HG02678 (cell line): ENCODE results near the gene ACTA2.
"Not testable (repeated sequence)": the region's sequence is repeated elsewhere in the genome, so short reads cannot be mapped to it uniquely, and the experiment has no call there.

ENCODE experiments used
- ATAC-seq: cut with Tn5 transposase; IDR thresholded peaks from one replicate; pipeline ENCODE4 v1.9.1; 2021; ENCODE audit warnings: mild to moderate bottlenecking, moderate library complexity; ENCODE audit not compliant: unreplicated experiment

Gene ACTA2

DNA sequence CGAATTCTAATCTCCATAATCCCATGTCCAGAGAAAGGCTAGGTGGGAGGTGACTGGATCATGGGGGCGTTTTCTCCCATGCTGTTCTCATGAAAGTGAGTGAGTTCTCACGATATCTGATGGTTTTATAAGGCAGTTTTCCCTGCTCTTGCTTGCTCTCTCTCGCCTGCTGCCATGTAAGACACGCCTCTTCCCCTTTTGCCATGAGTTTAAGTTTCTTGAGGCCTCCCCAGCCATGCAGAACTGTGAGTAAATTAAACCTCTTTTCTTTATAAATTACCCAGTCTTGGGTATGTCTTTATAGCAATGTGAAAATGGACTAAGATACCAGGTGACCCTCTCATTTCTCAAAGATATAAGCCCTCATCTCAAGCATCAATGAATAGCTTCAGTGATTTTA lies 1.1 kb upstream of the ACTA2 start:
- ATAC-seq = no peak

- ATAC-seq = no peak
These were observed 2.4 kb downstream of the ACTA2 start for GRCh38 chr10:88949912-88950837.

DNA sequence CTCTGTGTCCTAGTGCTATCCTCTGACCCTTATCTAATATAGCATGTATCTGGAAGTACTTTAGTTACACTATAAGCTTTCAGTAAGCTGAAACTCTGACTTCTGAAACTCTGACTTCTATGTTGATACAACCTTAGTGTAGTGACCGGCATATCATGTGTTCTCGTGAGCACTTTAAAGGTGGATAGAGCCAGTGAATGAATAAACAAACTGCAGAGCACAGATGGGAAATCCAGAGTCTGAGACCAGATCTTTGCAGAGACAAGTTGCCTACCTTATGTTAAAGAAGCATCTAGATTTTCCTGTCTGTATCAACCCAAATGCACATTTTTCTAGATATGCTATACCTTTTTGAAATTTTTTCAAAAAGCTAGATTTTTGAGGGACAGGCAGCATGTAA lies 3.5 kb downstream of the ACTA2 start:
- no peak for ATAC-seq

GRCh38 chr10:88946965-88947590 lies 5.5 kb downstream of the ACTA2 start:
- no peak for ATAC-seq

GRCh38 chr10:88946200-88946599 lies 6.4 kb downstream of the ACTA2 start:
- ATAC-seq = no peak

- ATAC-seq = peak; percentile 64
These were observed 7.8 kb downstream of the ACTA2 start for GRCh38 chr10:88944813-88945212.

GRCh38 chr10:88943778-88944177 lies 8.8 kb downstream of the ACTA2 start:
- ATAC-seq = no peak

GRCh38 chr10:88941026-88941425 lies 11.5 kb downstream of the ACTA2 start:
- ATAC-seq = no peak

DNA sequence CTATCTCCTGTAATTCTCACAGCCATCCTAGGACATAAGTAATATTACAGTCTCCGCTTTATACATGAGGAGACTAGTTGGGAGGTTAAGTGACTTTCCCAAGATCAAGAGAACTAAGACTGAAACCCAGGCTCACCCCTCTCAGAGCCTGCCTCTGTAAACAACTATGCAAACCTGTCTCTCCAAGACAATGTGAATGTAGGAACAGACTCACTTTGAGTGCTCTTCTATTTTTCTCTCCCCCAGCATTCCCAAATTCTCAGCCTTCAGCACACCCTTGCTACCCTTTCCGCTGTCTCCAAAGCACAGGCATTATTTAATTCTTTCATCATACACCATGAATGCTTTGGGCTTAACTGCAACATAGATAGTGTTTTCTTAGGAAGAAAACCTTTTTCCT lies 13.6 kb downstream of the ACTA2 start:
- ATAC-seq = no peak

- no peak for ATAC-seq
These were observed 14.5 kb downstream of the ACTA2 start for GRCh38 chr10:88938039-88938438.

DNA sequence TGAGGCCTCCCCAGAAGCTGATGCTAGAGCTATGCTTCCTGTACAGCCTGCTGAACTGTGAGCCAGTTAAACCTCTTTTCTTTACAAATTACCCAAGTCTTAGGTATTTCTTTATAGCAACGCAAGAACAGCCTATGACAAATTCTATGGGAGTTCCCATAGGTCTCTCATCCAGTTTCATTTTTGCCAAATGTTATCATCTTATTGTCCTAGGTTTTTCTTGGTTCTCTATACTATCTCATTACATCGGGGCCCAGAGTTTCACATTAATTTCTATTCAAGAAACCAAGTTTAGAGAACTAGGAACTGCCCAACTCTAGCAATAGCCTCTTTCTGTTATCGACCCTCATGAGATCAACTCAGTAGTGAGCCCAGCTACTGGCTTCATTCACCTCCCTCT lies 15.9 kb downstream of the ACTA2 start:
- no peak for ATAC-seq

DNA sequence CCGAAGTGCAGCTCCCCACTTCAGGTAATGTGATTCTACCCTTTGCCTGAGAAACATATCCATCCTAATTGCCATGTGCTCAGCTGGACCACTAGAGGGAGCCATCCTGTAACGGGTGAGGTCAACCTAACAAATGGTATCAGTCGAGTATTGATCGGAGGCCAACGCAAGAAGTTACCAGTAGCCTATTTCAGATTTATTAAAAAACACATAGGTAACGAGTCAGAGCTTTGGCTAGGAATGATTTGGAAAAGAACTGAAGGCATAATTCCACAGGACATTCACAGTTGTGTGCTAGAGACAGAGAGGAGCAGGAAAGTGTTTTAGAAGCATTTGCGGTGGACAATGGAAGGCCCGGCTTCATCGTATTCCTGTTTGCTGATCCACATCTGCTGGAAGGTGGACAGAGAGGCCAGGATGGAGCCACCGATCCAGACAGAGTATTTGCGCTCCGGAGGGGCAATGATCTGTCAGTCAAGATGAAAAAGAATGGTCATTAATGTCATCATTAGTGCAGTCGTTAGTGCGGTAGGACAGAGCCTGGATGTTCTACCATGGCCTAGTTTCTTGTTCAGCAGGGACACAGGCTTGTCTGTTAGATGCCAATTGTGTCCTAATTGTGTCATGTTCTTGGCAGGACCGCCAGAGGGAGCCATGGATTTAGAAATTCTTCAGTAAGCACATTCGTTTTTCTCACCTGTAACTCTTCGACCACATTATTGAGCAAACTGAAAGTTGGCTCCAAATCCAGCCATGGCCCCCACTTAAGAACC lies 17.5 kb downstream of the ACTA2 start:
- peak; percentile 41 for ATAC-seq

- no peak for ATAC-seq
These were observed 19.0 kb downstream of the ACTA2 start for GRCh38 chr10:88933564-88933963.

DNA sequence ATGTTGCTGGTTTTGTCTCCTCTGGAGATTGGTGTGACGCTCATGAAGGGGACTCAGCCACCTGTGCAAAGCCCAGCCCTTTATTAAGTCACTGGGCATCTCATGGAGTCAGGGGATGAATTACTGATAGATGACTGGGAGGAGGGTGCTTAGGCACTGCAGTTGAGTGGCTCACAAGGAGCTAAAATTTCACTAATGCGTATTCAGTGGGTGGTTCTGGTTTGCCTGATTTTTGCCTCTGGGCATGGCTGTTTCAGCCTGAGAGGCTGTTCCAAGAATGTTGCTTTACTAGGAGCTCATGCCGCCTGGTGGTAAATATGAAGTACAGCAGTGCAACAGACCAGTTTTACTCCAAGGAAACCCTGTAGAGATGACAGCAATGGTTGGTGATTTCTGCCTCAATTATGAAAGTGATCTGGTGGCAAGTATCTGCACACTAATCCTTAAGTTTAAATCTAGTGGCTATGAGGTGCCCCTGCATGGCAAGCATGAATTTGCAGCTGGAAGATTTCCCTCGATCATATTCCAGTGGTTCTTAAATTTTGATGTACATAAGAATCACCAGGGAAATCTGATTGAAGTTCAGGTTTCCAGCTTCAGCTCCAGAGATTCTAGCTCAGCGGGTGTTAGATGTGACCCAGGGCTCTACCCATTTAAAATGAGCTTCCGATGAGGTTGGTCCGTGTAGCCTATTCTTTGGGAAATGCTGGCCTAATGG lies 19.9 kb downstream of the ACTA2 start:
- peak; percentile 63 for ATAC-seq

DNA sequence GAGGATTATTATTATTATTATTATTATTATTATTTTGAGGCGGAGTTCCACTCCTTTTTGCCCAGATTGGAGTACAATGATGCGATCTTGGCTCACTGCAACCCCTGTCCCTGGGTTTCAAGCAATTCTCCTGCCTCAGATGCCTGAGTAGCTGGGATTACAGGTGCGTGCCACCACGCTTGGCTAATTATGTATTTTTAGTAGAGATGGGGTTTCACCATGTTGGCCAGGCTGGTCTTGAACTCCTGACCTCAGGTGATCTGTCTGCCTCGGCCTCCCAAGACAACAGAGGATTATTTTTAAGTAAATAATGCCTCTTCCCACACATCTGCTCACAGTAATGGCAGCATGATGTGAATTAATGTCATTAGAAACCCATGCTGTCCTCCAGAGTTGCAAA lies 20.5 kb downstream of the ACTA2 start:
- not testable (repeated sequence) for ATAC-seq

DNA sequence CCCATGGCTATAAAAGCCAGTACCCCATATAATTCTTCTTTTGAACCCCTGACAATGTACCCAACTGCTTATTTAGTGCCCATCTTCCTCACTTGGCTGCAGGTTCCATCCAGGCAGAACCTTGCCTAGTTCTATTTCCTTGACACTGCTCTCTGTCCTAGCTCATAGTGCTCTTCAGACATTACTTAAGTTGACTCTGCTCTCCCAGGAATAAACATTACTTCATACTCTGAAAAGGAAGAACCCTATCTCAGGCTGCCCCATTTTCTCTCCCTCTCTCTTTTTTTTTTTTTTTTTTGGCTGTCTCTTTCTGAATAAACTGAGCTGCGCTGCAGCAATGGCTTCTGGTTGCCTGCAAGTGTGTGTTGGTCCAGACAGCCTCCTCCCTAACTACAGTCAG lies 21.0 kb downstream of the ACTA2 start:
- ATAC-seq = no peak

- ATAC-seq = no peak
These were observed 24.3 kb downstream of the ACTA2 start for GRCh38 chr10:88928254-88928653.

DNA sequence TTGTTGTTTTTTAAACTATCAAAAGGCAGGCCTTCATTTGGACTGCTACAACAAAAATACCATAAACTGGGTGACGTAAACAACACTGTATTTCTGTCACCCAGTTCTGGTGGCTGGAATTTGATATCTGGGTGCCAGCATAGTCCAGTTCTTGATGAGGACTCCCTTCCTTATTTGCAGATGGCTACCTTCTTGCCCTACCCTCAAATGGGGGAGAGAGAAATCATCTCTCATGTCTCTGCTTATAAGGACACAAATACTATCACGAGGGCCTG lies 25.2 kb downstream of the ACTA2 start:
- ATAC-seq = no peak

DNA sequence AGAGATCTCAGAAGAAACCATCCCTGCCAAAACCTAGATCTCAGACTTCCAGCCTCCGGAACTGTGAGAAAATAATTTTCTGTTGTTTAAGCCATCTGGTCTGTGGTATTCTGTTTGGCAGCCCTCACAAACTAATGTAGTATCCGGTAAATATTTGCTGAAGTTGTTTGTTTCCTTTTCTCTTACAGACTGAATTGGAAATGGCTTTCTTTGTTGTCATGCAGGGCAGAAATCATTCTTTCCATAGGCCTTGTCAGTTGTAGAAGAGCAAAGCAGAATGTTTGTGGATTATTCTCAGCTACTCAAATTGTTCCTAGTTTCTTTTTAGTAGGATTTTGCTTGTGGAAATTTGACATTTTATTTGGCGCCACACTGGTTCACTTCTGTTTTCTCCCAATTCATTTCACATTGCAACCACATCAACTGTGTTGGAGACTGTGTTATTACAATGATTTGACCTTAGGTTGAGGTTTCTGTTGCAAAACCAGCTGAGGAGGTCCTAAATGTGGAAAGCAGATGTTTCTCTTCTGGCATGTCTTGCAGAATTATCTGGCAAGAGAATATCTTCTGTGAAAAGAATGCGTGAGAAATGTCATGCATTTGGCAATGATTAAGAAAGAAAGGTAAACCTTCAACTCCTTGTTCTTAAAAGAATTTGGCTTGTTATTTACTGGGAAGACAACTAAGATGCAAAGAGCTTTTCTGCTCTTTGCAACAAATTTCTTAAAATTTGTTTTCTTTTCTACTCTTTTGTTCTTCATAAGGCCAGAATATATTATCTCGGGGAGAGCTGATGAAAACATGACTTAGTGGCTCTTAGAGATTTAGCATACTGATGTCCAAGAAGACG lies 25.8 kb downstream of the ACTA2 start:
- ATAC-seq = no peak

DNA sequence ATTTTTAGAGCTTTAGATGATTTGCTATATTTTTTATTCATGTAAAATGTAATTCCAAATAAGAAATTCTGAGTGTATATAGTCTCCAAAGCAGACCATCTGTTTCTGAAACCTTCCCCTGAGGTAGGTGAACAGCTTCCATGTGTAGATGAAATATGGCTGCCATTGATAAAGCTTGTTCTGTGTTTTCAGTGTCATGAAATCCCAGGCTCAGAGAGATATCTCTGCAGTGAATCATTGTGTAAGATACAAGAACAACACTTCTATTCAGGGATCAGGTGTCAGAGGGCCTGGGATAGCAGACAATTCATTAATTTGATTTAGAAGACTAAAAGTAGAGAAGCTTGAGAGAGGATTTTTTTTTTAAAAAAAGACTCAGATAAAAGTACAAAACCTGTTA lies 29.1 kb downstream of the ACTA2 start:
- ATAC-seq = no peak
